HTERT RPE-1 (cell line): Measurements from ENCODE around the gene SPAG8.

Experiments
- in situ Hi-C: fragments of 300-500 bp; cut with MboI; formaldehyde crosslinking; loops from 4 replicates; pipeline ENCODE4 v1.14.3; 2020; ENCODE audit warnings: low sequenced_read_pairs

The SPAG8 gene, protein sequence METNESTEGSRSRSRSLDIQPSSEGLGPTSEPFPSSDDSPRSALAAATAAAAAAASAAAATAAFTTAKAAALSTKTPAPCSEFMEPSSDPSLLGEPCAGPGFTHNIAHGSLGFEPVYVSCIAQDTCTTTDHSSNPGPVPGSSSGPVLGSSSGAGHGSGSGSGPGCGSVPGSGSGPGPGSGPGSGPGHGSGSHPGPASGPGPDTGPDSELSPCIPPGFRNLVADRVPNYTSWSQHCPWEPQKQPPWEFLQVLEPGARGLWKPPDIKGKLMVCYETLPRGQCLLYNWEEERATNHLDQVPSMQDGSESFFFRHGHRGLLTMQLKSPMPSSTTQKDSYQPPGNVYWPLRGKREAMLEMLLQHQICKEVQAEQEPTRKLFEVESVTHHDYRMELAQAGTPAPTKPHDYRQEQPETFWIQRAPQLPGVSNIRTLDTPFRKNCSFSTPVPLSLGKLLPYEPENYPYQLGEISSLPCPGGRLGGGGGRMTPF

DNA sequence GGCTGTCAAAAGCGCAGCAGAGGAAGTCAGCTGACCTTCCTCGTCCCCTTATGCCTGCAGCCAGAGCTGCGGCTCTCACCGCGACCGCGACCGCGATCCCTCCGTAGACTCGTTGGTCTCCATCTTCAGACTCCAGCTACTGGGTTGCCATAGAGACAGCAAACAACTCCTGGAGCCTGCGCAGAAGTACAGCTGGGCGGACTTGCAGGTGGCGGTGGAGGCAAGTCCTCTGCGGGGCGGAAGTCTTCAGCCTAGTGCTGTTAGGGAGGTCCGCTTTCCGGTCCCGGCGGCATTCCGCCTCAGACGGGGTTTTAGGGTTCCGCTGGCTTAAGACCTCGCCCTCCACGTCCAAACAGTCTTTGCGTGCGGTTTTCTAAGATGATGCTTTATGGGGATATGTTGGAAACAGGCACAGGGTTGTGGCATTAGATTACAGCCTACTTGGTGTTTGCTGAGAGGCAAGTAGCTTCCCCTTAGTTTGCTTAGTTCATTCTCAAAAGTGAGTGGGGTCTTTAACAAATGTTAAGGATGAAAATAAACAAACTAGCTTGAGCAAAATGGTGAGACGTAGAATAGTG, at the start of gene SPAG8:
Gene SPAG8 (minus strand): TSS at position 238 of the 578 bp plus-strand sequence. CDS start 115 bp downstream, at position 123.
- in situ Hi-C loops = no loop called here

DNA sequence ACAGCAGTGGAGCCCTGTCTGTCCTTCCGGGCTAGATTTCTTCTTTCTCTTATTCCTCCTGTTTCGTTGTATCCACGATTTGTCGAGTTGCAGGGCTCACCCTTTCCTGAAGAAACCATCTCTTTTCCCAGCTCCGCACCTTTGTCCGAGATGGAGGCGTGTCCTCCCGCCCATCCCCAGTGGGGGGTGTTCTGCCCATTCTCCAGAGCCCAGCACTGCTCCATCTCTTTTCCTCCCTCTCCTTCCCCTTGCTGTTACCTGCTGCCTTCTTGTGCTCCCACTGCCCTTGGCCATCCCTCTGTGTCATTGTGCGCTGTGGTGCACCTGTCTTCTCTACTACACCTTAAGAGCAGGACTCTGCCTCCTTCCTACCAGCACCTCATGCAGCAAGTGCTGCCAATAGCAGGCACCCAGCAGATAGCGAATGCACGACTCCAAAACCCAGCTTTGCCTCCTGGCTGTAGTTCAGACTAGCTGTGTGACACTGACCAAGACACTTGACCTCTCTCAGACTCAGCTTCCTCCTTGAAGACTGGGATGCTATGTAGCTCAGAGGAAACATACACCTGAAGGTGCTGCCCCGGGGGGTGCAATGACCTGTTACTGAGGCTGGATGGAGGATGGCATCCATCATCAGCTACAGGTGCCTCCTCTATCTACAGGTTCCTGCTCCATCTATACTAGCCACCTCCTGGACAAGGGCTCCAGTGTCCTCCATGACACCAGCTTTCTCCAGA, 49.3 kb upstream of the SPAG8 start:
- in situ Hi-C loops = no loop called here

DNA sequence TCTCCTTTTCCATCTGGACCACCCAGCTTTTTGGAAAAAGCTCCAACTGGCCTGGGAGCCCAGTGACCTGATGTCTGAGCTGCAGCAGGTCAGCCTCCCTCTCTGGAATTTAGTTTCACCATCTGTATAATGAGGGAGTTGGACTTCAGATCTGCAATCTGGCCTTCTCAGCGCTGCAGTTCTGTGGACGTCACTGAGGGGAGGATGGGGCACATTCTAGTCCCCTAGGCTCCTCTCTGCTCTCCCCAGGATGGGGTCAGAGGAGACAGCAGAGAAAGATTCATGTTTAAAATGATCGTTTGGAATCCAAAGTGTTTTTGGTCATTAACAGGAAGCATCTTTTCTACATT, 47.9 kb upstream of the SPAG8 start:
- in situ Hi-C loops = no loop called here

DNA sequence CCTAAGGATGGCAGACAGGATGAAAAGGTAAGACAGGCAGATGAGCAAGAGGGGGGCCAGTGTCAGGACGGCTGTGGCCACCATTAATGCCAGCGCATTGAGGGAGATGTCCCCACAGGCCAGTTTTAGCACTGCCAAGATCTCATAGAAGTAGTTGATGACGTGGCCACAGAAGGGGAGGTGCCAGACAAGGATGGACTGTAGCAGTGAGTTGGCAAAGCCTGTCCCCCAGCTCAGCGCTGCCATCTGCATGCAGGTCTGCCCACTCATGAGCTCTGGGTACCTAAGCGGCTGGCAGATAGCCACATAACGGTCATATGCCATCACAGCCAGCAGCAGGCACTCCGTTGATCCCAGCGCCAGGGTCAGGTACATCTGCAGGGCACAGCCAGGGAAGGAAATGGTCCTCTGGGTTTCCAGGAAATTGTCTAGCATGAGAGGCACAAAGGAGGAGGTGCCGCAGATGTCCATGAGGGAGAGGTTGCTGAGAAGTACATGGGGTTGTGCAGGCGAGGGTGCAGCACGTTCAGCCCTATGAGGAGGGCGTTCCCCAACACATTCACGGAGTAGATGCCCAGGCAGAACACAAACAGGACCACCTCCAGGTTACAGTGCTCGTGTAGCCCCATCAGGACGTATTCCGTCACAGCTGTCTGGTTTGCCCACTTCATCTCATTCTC, 47.4 kb upstream of the SPAG8 start:
- in situ Hi-C loops = no loop called here

DNA sequence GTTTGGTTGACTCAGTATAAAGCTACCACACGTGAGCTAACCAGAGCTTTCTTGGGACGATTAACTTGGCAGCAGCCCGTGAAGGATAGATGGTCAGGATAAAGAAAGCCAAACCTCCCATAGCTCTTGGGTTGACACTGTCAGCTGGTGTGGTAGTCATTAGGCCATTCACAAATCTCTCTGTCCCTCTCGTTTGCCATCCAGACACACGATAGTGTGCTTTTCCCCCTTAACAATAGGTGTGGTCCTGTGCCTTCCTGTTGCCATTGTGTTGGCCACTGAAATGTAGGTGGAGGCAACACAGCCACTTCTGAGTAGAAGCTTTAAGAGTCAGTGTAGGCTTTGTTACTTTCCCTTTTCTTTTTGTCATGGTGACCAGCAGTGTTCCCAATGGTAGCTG, 46.4 kb upstream of the SPAG8 start:
- in situ Hi-C loops = no loop called here

DNA sequence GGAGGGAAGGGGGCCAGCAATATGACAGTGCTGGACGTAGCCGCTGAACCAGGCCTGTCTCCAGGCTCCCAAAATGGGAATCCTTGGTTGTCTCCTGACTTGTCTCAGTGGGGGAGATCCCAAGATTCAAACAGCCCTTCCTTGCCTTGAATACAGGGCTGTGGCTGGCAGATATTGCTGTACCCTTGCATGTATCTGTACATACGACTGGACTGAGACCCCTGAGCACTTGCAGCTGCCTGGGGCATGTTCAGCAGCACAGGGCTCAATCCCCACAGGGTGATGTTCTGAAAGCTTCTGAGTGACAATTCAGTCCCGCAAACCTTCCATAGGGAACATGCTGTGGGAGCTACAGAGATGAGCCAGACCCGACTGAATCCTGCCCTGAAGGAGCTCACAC, 44.8 kb upstream of the SPAG8 start:
- in situ Hi-C loops = no loop called here

DNA sequence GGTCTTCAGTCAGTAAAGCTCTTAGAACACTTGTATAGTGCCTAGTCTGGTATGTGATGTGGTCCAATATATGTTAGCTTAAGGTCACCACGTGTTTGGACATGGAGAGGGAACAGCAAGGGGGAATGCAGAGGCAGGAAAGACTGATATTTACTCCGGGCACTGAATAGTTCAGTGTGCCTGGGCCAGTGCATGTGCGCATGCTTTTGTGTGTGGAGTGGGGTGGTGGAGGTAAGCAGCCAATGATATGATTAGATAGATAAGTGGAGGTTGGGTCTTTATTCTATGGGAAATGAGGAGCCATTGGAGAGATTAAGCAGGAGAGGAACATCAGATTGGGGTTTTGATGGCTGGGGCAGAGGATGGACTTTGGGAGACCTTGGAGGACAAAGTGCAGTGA, 44.1 kb upstream of the SPAG8 start:
- in situ Hi-C loops = no loop called here

DNA sequence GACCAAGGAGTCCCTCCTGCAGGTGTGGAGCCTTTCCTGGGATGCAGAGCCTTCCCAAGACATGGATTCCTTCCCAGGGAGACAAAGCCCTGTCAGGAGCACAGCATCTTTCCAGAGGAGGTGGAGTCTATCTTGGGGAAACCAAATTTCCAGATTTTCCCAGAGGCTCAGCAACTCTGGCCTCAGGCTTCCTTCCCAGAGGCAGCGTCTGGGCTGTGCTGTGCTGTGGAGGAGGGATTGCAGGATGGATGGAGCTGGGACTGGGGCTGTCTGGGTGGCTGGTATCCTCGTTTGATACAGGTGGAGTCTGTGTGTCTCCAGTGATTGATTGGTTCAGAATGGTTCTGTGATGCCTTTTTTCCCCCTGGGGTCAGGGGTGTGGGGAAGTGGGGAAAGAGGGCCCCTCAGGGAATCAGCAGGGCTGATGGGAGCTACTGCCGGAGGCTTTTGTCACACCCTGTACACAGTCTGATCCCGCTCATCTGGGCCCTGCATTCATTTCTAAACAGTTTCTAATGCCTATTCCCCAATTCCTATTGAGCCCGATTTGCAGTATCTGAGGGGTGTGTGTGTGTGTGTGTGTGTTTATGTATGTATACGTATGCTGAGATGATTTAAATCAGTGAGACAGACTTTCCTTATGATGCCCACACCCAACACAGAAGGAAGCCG, 42.2 kb upstream of the SPAG8 start:
- in situ Hi-C loops = no loop called here

DNA sequence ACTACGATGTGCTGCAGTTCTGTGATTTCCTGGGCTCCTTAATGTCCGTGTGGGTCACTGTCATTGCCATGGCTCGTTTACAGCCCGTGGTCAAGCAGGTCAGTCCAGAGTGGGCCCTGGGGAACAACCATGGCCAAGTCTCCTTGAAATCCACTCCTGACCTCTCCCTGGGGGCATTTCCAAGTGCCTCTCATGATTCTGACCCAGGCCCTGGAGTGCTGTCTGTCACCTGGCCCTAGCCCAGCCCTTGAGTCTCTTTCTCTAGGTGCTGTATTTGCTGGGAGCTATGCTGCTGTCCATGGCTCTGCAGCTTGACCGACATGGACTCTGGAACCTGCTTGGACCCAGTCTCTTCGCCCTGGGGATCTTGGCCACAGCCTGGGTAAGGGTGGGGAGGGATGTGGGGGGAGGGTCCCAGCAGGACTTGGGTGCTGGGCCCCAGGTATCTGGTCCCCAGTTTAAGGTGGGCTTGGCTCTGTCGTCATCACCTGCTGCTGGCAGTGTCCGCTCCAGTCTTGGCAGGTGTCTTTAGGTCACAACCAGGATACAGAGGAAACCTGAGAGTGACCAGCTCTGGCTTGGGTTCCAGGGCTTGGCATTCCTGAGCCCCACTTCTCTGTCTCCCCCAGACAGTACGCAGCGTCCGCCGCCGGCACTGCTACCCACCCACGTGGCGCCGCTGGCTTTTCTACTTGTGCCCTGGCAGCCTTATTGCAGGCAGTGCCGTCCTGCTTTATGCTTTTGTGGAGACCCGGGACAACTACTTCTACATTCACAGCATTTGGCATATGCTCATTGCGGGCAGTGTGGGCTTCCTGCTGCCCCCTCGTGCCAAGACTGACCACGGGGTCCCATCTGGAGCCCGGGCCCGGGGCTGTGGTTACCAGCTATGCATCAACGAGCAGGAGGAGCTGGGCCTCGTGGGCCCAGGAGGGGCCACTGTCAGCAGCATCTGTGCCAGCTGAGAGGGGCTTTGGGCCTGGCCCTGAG, 41.1 kb upstream of the SPAG8 start:
- in situ Hi-C loops = no loop called here

DNA sequence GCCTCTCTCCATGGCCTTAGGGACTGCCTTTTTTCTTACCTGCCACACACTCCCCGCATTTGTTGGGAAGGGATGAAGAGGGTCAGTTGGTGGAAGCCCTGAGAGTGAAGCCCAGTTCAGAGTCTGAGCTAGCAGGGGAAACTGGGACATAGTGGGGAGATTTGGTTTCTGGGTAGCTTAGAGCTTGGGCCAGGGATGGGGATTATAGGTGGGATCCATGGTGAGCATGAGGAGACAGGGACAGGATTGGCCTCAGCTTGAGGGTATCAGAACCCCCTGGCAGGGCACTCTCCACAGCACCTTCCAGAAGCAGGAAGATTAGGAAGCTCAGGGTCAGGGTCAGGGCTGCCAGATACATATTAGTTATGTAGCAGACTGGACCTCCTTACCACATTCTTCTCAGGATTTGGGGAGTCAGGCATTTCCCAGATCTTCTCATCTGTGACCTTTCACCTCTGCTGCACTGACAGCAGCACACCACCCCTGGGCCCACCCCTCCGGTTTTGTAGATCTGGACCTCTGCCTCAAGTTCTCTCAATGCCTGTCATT, 40.3 kb upstream of the SPAG8 start:
- in situ Hi-C loops = no loop called here

DNA sequence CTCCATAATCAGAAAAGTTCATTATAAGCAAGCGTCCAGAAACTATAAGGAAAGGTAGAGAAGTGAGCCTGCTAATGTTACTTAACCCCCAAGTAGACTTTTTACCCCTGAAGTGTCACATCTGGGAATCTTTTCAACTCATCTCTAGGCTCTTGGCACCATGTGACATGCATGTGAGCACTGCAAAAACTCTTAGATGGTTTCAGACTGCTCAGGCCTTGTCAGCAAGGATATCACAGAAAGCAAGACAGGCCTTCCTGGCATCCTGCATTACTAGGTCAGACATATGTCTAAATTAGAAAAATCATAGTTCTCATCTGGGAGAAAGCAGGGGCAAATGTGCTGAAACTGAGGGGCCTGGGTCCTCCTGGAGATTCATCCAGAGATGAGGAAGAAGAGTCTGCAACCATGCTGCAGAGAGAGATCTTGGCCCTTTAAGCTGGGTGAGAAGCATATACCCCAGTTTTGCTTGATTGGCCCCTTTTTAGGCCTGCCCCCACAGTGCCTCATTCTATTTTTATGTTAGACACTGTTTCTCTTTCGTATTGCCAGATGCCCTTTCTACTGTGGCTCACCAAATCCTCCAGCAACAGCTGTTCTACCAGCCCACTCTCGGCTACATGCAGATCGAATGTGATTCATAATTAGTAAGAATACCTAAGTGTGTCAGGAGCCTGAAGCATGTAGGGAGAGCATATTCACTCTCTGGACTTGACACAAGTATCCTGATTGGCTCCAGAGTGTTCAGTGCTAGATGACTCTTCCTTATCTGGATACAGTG, 35.9 kb upstream of the SPAG8 start:
- in situ Hi-C loops = no loop called here

DNA sequence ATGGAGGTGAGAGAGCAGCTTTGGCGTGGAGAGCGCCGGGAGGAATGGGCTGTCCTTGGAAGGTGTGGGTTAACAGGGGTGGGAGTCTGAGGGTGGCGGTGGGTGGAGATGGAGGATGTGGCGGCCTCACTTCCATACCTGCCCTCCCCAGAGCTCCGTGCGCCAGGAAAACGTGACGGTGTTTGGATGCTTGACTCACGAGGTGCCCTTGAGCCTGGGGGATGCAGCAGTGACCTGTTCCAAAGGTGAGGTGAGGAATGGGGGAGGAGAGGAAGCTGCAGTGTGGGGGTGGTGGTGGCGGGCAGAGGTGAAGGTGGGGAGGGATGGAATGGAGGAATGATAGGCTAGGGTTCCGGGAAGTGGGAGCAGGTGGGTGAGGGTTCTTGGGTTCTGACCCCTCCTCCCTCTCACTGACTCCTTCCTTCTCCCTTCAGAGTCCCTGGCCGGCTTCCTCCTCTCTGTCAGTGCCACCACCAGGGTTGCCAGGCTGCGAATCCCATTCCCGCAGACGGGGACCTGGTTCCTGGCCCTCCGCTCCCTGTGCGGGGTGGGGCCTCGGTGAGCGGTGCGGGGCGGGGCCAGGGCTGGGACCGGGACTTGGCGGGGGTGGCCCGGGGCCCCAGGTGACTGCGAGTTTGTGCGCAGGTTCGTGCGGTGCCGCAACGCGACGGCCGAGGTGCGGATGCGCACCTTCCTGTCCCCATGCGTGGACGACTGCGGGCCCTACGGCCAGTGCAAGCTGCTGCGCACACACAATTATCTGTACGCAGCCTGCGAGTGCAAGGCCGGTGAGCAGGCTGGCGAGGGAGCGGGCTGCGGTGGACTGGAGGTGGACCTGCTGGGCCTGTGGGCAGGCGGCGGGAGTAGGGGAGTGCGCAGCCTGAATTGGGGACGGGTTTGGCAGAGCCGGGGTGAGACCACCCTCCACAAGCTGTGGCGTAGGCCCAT, 34.0 kb upstream of the SPAG8 start:
- in situ Hi-C loops = no loop called here

DNA sequence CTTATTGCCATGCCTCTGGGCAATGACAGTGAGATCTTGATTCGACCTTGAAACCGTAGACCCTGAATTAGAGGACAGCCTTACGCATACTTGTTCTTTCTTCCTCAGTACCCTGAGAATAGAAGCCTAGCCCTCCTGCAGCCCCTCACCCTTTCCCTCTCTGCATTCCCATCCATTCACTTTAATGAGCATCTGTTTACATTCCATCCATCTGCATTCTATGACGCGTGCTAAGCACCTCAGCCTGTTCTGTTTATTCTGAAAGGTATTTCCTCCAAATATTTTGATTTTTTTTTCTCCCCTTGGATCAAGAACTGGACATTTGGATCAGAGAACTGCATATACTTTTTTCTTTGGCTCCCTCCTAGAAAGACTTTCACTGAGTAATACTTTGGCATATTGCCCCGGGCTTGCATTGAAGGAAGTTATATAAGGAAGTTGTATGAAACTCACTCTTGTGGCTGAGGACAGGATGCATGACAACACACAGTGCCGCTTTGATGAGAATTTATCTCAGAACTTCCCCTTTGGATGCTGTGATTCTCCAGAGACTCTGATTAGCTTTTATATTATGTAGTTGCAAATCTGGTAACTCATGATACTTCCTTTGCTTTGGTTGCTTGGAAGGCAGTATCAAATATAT, 32.7 kb upstream of the SPAG8 start:
- in situ Hi-C loops = no loop called here

DNA sequence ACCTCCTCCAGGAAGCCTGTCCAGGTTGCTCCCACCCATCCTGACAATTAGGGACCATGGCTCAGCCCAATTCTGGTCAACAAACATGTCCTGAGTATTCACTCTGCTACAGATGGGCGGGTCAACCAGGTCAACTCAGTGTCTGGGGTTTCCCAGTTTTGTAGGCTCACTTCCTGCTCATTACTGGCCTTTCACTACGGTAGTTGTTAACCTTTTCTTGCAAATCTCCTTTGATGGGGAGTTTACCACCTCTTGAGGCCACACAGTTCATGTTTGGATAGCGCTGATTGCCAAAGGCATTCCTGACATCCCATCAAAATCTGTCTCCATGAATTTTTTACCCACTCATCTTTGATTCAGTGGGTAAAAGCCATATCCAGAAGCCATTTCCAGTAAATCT, 30.7 kb upstream of the SPAG8 start:
- in situ Hi-C loops = no loop called here

DNA sequence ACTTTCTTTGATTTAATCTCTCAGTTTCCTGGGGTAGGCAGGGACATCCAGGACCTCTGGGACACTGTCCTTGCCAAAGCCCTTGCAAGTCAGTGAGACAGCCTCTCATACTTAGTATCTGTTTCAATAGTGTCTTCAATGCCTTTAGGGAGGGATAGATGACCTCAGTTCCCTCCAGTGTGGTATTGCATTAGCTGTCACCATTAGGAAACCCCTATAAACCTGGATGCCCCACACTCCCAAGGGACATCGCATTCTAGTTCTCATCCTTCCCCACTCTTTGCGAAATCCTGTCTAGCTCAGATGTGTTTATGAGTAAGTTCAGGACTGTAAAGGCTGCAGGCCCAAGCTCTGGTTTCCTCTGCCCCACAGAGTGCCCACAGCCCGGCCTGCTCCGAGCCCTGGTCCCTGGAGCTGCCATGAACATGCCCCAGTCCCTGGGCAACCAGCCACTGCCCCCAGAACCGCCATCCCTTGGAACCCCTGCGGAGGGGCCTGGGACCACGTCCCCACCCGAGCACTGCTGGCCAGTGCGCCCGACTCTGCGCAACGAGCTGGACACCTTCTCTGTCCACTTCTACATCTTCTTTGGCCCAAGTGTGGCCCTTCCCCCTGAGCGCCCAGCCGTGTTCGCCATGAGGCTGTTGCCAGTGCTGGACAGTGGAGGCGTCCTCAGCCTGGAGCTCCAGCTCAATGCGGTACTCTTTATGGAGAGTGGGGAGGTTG, 30.1 kb upstream of the SPAG8 start:
- in situ Hi-C loops = no loop called here

DNA sequence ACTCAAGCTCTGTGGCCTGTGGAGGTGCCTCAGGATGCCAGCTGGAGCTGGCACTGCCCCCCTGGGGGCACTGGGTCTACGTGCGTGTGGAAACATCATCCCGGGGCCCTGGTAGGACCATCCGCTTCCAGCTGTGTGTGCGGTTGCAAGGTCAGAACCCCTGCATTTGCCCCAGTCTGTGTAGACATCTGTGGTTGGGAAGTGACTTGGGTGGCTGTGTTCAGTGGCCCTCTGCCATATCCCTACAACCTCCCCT, 29.5 kb upstream of the SPAG8 start:
- in situ Hi-C loops = no loop called here
